Measurements from ENCODE around the gene WFDC10B.
"Not testable (repeated sequence)": the region's sequence is repeated elsewhere in the genome, so short reads cannot be mapped to it uniquely, and the experiment has no call there.

WFDC10B gene

DNA sequence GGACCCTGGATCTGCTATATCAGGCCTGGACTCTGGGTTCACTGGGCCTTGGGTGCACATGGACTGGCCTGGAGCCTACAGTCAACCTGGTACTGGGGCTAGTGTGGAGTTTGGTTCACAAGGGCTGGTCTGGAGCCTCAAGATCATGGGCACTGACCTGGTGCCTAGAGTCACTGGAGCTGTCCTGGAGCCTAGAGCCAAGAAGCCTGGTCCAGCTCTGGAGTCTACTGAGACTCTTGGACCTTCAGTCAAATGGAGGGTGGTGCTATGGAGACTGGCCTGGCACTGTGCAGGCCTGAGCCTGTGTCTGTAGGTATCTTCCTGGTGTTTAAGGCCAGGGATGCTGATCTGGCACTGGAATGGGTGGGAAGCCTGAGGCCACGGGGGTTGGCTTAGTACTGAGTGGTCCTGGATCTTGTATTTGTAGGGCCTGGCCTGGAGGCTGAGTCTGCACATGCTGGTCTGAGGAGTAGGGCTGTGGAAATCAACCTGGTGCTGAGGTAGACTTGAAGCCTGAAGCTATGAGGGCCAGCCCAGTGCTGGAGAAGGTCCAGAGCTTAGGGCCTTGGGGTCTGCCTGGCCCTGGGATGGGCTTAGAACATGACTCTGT is 57.3 kb downstream of the WFDC10B start:
- DNase-seq (ENCODE audit: low read depth, low spot score), result no peak

DNA sequence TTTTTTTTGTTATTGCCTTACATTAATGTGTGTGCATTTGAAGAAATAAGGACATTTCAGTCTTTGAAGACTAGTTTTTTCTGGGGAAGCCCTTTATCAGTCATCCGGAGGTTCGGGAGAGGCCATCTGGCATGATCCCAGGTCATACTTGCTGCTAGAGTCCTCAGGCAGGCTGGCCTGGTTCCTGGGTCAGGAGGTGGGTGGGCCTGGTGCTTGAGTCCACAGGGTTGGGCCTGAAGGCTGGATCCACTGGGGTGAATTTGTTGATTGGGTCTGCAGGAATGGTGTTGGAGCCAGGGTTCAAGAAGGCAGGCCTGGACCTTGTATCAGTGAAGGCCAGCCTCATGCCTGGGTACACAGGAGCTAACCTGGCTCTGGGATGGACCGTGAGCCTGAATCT is 57.9 kb downstream of the WFDC10B start:
- DNase-seq (ENCODE audit: low read depth, low spot score), result no peak

DNA sequence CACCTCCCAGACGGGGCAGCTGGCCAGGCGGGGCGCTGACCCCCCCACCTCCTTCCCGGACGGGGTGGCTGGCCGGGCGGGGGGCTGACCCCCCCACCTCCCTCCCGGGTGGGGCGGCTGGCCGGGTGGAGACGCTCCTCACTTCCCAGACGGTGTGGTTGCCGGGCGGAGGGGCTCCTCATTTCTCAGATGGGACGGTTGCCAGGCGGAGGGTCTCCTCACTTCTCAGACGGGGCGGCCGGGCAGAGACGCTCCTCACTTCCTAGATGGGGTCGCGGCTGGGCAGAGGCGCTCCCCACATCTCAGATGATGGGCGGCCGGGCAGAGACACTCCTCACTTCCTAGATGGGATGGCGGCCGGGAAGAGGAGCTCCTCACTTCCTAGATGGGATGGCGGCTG is 59.0 kb downstream of the WFDC10B start:
- not testable (repeated sequence) for DNase-seq (ENCODE audit: low read depth, low spot score)

DNA sequence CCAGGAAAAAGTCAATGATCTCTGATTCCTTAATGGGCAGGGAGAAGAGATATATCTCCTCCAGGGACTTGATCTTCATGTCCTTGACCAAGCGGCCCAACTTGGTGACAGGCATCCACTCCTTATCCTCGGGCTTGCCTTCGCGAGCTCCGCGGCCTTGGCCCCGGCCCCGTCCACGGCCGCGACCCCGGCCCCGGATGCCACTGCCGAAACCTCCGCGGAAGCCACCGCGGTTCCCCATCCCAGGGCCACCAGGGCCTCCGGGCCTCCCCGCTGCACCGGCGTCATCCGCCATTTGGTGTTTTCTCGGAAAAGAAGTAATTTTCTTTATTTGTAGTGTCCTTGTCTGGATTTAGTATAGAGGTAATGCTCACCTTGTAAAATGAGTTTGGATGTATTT is 63.7 kb downstream of the WFDC10B start:
- not testable (repeated sequence) for DNase-seq (ENCODE audit: low read depth, low spot score)

DNA sequence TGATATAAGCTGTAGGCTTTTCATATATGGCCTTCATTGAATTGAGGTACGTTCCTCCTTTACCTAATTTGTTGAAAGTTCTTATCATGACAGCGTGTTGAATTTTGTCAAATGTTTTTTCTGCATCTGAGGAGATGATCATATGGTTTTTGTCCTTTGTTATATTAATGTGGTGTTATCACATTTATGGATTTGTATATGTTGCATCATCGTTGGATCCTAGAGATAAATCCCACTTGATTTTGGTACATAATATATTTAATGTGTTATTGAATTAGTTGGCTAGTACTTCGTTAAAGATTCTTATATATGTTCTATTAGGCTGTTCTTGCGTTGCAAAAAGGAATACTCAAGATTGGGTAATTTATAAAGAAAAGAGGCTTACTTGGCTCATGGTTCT is 65.1 kb downstream of the WFDC10B start:
- DNase-seq (ENCODE audit: low read depth, low spot score), result no peak

DNA sequence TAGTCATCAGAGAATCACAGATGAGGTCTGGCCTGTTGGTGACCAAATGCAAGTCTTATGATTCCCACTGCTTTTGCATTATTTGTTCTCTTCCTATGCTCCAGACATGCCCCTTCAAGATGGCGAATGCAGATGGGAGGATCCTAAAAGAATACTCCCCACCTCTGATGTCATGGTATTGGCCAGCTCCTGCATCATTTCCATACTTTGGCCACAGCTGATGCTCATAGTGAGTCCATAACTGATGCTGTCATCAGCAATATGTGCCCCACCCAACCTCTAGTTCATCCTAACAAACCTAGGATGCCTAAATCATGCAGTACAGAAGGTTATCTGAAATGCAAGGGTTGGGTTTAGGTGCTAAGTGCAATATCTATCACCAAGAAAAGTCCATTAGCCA is 68.3 kb downstream of the WFDC10B start:
- DNase-seq (ENCODE audit: low read depth, low spot score), result no peak

Measured in activated CD4-positive, CD25-positive, alpha-beta regulatory T cell treated with anti-CD3 and anti-CD28 coated beads, Interleukin-2, amount 50 U/mL, for 16 hours (primary cell).